ENCODE results near the gene MAP3K13. TPM values are rescaled to one million over a fixed set of nuclear protein-coding genes. Genes with fewer than 3 reads are reported as not detected.

MAP3K13 gene
- total RNA-seq, 1 donor from 2014 or later = 26.4 TPM

DNA sequence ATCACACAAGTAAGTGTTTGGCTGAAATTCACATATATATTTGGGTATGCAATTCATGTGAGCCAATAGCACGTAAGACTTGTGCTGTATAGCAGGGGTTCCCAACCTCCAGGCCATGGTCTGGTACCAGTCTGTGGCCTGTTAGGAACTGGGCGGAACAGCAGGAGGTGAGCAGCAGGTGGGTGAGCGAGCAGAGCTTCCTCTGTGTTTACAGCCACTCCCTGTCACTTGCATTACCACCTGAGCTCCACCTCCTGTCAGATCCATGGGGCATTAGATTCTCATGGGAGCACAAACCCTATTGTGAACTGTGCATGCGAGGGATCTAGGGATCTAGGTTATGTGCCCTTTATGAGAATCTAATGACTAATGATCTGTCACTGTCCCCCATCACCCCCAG lies 59.7 kb downstream of the MAP3K13 start:
- Mint-ChIP-seq H3K36me3 (ENCODE audit: low read depth, unreplicated experiment) (no peaks in the 10 kb centered on the region), H3K27me3 (ENCODE audit: unreplicated experiment) (peaks cover 3% of the 10 kb centered on the region), H3K4me1 (ENCODE audit: unreplicated experiment) (no peaks in the 10 kb centered on the region), H3K4me3 (ENCODE audit: unreplicated experiment) (no peak overlapping the region), H3K9me3 (ENCODE audit: unreplicated experiment) (no peaks in the 10 kb centered on the region), H3K27ac (ENCODE audit: unreplicated experiment) (no peak overlapping the region)
- no peak for TF ChIP-seq CTCF (IDR thresholded peaks at IDR 0.05; ENCODE audit: unreplicated experiment)
- no peak for DNase-seq (ENCODE audit: low spot score)

- TF ChIP-seq CTCF (IDR thresholded peaks at IDR 0.05; ENCODE audit: unreplicated experiment) = no peak
- H3K4me1 Mint-ChIP-seq (ENCODE audit: unreplicated experiment) = no peaks in the 10 kb centered on the region
- H3K4me3 Mint-ChIP-seq (ENCODE audit: unreplicated experiment) = no peak overlapping the region
- H3K36me3 Mint-ChIP-seq (ENCODE audit: low read depth, unreplicated experiment) = no peaks in the 10 kb centered on the region
- DNase-seq (ENCODE audit: low spot score) = no peak
- peaks cover 3% of the 10 kb centered on the region for H3K27me3 Mint-ChIP-seq (ENCODE audit: unreplicated experiment)
- H3K27ac Mint-ChIP-seq (ENCODE audit: unreplicated experiment) = no peak overlapping the region
- no peaks in the 10 kb centered on the region for H3K9me3 Mint-ChIP-seq (ENCODE audit: unreplicated experiment)
Measured at GRCh38 chr3:185423178-185423577, 60.2 kb downstream of the MAP3K13 start.

GRCh38 chr3:185424435-185424834 lies 61.5 kb downstream of the MAP3K13 start:
- Mint-ChIP-seq H3K9me3 (ENCODE audit: unreplicated experiment) (no peaks in the 10 kb centered on the region), H3K27me3 (ENCODE audit: unreplicated experiment) (peaks cover 3% of the 10 kb centered on the region), H3K4me3 (ENCODE audit: unreplicated experiment) (no peak overlapping the region), H3K36me3 (ENCODE audit: low read depth, unreplicated experiment) (no peaks in the 10 kb centered on the region), H3K4me1 (ENCODE audit: unreplicated experiment) (no peaks in the 10 kb centered on the region), H3K27ac (ENCODE audit: unreplicated experiment) (no peak overlapping the region)
- DNase-seq (ENCODE audit: low spot score) = no peak
- no peak for TF ChIP-seq CTCF (IDR thresholded peaks at IDR 0.05; ENCODE audit: unreplicated experiment)

DNA sequence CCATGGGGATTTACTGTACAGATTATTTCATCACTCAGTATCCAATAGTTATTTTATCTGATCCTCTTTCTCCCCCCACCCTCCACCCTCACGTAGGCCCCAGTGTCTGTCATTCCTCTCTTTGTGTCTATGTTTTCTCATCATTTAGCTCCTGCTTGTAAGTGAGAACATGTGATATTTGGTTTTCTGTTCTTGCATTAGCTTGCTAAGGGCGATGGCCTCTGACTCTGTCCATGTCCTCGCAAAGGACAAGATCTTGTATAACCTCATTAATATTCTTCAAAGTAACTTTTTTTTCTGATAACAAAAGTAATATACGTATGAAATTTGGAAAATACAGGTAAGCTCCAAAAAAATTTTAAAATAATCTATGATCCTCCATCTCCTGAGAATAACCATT lies 67.4 kb downstream of the MAP3K13 start:
- no peaks in the 10 kb centered on the region for H3K9me3 Mint-ChIP-seq (ENCODE audit: unreplicated experiment)
- H3K4me1 Mint-ChIP-seq (ENCODE audit: unreplicated experiment) = no peaks in the 10 kb centered on the region
- no peaks in the 10 kb centered on the region for H3K27me3 Mint-ChIP-seq (ENCODE audit: unreplicated experiment)
- H3K27ac Mint-ChIP-seq (ENCODE audit: unreplicated experiment) = no peak overlapping the region
- H3K4me3 Mint-ChIP-seq (ENCODE audit: unreplicated experiment) = no peak overlapping the region
- DNase-seq (ENCODE audit: low spot score) = no peak
- no peak for TF ChIP-seq CTCF (IDR thresholded peaks at IDR 0.05; ENCODE audit: unreplicated experiment)
- no peaks in the 10 kb centered on the region for H3K36me3 Mint-ChIP-seq (ENCODE audit: low read depth, unreplicated experiment)

DNA sequence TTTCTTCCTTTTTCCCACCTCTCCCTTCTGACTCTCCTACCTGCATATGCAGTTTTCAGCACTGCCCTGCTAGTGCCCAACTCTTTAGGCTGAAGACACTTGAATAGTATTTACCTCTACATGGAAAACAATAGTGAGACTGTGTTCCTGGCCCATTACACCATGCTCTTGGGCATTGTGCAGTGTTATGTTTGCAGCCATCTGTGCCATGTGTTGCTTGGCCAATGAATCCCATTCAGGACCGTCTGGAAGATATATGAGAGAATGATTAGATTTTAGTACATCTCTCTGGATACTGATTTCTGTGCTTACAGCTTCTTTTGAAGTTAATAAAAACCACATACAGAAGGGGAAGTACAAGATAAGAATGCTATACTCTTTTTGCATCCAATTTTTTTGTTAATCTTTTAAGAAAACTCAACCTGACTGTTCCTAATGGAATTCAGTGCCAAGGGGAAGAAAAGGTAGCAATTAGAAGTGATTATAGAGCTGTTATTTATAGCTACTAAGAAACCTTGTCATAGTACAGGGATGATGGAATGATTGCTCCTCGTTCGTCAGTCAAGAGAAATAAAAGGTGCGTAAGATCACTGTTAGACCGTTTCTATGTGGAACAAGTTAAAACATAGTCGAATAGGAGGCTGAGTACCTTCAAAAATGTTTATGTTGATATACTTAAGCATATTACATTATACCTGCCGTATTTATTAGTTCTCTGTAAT lies 77.0 kb downstream of the MAP3K13 start:
- TF ChIP-seq CTCF (IDR thresholded peaks at IDR 0.05; ENCODE audit: unreplicated experiment) = no peak

More for the DNA sequence above, 77.0 kb downstream of the MAP3K13 start:
- no peaks in the 10 kb centered on the region for H3K36me3 Mint-ChIP-seq (ENCODE audit: low read depth, unreplicated experiment)
- H3K27ac Mint-ChIP-seq (ENCODE audit: unreplicated experiment) = no peak overlapping the region
- H3K27me3 Mint-ChIP-seq (ENCODE audit: unreplicated experiment) = no peaks in the 10 kb centered on the region
- H3K4me3 Mint-ChIP-seq (ENCODE audit: unreplicated experiment) = no peak overlapping the region
- no peaks in the 10 kb centered on the region for H3K9me3 Mint-ChIP-seq (ENCODE audit: unreplicated experiment)
- H3K4me1 Mint-ChIP-seq (ENCODE audit: unreplicated experiment) = no peaks in the 10 kb centered on the region
- no peak for DNase-seq (ENCODE audit: low spot score)
